SK-N-SH treated with all-trans-retinoic acid at 6 μM for 48 hours (cell line): Measurements from ENCODE around the gene PKN2.

Source experiments
- CSDC2 ChIP-seq: fragments of 250-450 bp; sonication (Bioruptor Pico); IDR thresholded peaks from 2 replicates; pipeline ENCODE4 v1.5.0; 2020; ENCODE audit warnings: mild to moderate bottlenecking, moderate library complexity
- CSRNP3 ChIP-seq: fragments of 250-450 bp; sonication (Bioruptor Pico); IDR thresholded peaks from 2 replicates; pipeline ENCODE4 v1.5.1; 2021; ENCODE audit warnings: mild to moderate bottlenecking, moderate library complexity
- GLIS3 ChIP-seq: fragments of 250-450 bp; sonication (Bioruptor Pico); IDR thresholded peaks from 2 replicates; pipeline ENCODE4 v1.5.0; 2020; ENCODE audit warnings: mild to moderate bottlenecking, moderate library complexity
- ZC3H10 ChIP-seq: fragments of 250-450 bp; sonication (Bioruptor Pico); IDR thresholded peaks from 2 replicates; pipeline ENCODE4 v1.5.1; 2021; ENCODE audit warnings: mild to moderate bottlenecking, moderate library complexity
- ZFP30 ChIP-seq: fragments of 450-650 bp; formaldehyde crosslinking; IDR thresholded peaks from 2 replicates; pipeline ENCODE4 v1.5.0; 2022; ENCODE audit warnings: mild to moderate bottlenecking, moderate library complexity

GRCh38 chr1:88800382-88801051 lies 116.4 kb downstream of the PKN2 start:
- TF ChIP-seq GLIS3 (CRISPR knock-in tag) (no peak), CSRNP3 (CRISPR knock-in tag) (no peak), CSDC2 (CRISPR knock-in tag) (no peak), ZFP30 (CRISPR knock-in tag) (no peak), ZC3H10 (no peak)
